HG02943 (cell line): Measurements from ENCODE around the gene LRRC2.
"Not testable (repeated sequence)": the region's sequence is repeated elsewhere in the genome, so short reads cannot be mapped to it uniquely, and the experiment has no call there.

Source experiments
- ATAC-seq: cut with Tn5 transposase; IDR thresholded peaks from one replicate; pipeline ENCODE4 v1.9.1; 2021; ENCODE audit warnings: mild to moderate bottlenecking, low read depth, moderate library complexity; ENCODE audit not compliant: unreplicated experiment

LRRC2 gene

DNA sequence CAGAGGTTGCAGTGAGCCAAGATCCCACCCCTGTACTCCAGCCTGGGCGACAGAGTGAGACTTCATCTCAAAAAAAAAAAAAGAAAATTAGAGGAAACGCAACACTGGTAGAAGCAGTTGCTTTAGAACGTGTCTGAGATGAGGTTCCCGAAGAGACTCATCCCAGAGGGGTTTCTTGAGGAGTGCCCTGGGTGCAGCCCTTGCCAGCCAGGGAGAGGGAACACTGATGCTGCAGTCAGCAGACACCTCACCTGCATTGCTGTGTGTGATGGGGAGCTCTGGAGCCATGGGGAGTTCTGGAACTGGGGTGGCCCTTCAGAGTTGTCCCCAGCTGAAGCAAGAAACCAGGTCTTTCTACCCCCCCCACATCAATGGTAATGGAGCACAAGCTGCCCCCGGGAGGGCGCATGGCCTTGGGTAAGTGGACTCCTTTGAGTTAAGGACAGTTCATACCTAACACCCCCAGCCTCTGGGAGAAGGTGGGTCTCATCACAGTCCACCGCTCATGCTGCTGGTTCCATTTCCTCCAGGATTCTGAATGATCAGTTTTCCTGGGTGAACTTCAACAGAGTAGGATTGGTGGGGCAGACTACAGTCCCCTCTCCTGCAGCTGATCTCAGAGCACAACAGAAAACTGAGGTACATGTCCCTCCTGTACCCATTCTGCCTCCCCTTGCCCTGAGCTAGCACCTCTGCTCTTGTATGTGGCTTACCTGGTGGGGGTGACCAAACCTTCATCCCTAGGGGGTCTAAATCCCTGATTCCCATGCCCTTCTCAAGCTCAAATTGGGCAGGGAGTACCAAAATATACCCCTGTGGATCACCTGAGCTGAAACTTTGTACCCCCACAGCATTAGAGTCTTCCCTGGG lies 18.7 kb upstream of the LRRC2 start:
- ATAC-seq = no peak

DNA sequence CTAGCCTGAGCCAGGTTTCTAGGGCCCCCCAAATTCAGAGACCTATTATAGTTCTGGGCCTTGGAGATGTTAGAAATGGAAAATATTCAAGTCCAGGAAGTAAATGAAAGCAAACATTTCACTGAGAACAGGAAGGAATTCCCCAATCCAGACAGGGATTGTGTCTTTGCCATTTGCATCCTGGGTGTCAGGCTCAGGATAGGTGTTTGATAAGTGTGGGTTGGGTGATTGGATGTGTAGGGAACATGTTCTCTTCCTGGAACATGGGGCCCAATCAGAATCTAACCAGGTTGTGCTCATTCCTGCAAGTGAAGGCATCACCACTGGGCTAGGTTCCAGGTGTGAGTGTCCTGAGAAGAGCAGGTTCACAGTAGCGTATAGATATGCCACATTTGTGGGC lies 14.6 kb upstream of the LRRC2 start:
- no peak for ATAC-seq

DNA sequence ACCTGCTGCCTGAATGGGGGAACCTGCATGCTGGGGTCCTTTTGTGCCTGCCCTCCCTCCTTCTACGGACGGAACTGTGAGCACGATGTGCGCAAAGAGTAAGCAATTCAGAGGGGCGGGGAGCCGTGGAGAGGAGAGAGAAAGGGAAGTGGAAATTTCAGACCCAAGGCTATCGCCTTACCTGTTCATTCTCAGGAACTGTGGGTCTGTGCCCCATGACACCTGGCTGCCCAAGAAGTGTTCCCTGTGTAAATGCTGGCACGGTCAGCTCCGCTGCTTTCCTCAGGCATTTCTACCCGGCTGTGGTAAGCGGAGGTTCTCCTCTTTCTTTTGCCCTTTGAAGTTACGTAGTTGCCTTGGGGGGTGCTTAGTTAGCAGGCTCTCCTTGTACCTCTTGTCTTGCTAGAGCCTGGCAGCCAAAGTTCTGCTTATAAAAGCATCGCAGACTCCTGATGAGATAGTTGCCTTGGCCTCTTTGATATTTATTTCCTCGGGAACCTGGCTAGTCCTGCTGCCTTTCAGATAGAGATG lies 13.7 kb upstream of the LRRC2 start:
- no peak for ATAC-seq

DNA sequence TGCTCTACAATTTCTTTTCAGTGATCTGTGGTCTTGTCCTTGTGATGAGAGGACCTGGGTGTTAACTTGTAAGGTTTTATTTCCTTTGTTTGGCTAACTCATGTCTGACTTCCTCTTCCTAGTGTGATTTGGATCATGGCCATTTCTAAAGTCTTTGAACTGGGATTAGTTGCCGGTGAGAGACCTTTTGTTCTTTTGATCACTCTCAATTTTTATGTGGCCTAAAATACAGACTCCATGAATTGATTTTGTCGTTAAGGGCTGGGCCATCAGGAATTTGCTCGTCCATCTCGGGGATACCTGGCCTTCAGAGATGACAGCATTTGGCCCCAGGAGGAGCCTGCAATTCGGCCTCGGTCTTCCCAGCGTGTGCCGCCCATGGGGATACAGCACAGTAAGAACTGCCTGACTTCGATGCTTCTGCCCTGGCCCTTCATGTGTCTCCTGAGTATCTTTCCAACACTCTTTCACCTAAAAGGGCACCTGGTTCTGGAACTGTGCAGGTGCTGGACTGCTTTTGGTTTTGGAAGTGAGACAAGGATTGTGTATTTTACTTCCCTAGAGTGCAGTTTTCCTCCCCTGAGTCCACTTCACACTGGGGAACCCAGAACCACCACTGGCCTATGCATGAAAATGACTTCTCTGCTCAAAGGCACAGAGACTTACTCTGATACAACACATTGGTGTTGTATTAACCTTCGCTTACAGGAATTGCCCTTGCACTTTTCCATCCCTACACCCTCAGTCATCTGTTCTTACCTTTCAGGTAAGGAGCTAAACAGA lies 13.1 kb upstream of the LRRC2 start:
- ATAC-seq = no peak

DNA sequence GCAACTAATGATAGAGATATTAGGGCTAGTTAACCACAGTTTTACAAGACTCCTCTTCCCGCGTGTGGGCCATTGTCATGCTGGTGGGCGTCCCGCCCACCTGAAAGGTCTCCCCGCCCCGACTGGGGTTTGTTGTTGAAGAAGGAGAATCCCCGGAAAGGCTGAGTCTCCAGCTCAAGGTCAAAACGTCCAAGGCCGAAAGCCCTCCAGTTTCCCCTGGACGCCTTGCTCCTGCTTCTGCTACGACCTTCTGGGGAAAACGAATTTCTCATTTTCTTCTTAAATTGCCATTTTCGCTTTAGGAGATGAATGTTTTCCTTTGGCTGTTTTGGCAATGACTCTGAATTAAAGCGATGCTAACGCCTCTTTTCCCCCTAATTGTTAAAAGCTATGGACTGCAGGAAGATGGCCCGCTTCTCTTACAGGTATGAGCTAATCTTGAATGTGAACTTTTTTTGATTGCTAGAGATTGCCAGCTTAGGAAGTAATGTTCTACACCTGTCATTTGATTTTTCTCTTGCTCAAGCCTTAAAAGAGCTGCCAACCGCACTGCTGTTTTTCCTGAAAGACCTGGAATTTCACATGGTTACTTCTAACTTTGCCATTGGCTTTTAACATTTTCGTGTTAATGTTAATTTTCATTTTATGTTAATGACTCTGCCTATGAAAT lies 11.6 kb upstream of the LRRC2 start:
- not testable (repeated sequence) for ATAC-seq

DNA sequence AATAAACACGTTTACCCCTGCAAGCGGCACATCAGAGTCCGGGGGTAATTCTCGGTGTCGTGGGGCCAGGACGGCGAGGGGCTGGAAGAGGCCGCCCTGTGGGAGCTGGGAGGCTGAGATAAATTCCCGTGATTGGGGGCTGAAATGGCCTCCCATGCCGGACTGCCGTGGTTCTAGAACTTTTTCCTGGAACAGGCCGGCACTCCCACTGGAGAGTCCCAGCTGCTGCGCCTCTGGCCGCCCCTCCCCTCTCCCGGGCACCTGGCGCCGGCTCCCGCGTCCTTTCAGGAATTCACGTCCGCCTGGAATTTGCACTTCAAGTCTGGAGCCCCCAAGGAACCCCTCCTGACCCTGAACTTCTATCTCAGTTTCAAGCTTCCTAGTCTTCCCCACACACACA lies 10.8 kb upstream of the LRRC2 start:
- no peak for ATAC-seq

DNA sequence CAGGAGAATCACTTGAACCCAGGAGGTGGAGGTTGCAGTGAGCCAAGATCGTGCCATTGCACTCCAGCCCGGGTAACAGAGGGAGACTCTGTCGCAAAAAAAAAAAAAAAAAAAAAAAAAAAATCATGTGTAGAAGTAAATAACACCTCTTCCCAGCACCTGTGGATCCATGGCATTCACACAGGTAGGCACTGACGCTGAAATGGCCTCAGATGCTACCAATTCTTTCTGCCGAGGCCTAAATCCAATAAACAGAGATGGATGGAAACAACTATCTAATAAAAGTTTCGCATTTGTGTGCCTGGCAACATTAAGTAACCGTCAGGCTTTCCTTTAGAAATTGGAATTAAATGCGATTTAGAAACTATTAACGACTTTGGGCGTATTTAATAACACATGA lies 10.3 kb upstream of the LRRC2 start:
- ATAC-seq = no peak

DNA sequence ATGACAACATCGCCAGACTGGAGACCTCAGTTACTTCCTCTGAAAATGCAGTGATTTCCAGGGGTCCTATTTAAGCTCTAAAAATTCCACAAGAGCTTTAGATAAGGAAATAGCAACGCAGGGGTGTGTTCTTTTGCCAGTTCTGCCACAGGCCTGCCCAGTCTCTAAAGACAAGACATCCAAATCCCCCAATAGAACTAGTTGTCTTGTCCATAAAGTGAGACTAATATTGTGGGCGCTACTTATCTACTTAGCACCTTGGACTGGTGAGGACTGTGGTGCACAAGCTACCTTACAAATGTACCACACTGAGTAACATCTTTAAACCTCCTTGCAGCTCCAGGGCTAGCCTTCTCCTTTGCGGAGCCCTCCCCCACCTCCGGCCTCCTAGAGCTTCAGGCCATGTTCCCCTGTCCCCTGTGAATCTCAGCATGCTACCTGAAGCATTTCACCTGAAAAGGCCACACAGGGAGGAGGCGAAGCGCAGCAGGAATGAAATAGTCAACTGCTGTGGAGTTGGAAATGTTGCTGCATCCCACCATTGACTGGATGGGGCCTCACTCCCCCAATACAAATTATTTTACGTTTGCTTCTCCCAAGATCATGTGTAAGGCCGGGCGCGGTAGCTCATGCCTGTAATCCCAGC lies 9.6 kb upstream of the LRRC2 start:
- no peak for ATAC-seq

DNA sequence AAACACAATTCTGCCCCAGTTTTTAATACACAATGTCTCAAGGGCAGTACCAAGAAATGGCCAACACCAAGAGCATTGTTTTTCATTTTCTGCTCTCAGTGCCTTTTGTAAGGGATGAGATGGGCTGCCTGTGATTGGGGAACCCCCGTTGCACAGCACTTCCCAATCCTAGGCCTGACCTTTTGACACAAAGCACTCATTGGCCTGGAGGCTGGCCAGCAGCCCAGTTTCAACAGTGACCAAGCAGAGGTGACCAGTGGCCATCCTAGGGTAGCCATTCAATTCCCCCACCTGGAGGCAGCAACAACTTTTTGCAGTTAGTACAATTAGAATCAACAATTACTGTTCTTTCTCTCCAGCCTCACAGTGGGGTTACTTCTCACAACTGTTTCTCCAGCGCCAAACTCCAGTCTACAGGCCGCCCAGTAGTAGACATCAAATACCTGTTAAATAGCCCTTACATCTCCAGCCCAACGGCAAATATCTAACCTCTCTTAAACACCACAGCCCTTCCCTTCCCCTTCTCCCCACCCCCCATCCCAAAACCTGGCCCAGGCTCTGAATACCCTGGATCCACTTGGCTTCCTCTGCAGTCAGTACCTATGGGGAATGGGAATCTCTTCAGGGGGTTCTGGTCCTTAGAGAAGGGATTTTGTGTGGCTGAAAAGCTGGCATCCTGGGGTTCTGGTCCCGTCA lies 8.9 kb upstream of the LRRC2 start:
- no peak for ATAC-seq

DNA sequence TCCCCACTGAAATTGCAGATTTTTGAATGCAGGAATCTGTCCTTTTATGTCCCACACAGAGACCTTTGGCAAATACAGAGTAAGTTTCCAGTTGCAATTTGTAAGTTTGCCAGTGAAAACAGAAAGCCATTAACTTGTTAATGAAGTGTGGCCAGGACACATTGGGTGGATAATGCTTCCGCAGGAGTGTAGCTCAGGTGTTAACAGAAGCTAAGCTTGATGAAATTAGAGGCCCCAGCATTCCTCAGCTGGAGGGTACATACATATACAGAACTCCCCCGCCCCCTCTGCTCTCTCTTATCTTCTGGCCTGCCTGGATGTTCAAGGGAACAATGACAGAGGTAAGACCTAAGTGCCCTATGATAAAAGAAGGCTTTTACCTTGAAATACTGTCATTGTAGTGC lies 8.1 kb upstream of the LRRC2 start:
- ATAC-seq = no peak

DNA sequence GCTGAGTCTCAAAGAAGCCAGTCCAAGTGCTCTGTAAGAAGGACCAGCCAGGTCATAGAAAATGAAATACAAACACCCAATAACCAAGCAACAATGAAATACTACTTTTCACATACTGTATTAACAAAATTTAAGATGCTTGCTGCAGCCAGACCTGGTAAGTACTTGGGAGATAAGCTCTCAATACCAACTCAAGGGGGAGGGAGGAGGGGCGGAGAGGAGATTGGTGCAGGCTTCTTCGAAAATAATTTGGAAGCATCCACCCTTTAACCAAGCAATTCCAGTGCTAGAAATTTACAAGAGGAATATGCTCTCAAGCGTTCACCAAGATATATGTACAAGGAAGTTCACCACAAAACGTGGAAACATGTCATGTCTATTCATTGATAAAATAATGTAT lies 7.6 kb upstream of the LRRC2 start:
- ATAC-seq = no peak

DNA sequence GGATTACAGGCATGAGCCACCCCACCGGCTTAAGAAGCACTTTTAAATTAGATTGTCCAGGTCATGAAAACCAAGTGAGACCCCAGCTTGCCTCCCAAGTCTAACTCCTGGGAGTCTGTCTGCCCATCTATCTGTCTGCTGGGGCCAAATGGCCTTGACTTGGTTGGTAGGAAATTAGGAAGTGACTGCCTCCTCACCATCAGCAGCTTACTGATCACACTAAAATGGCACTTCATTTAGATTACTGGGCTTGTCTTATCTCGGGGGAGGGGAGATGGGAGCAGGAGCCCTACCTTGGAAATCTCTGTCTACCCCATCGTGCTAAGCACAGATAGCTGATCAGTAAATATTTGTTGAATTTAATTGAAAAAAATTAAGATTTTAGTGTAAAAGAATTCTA lies 5.6 kb upstream of the LRRC2 start:
- ATAC-seq = no peak

DNA sequence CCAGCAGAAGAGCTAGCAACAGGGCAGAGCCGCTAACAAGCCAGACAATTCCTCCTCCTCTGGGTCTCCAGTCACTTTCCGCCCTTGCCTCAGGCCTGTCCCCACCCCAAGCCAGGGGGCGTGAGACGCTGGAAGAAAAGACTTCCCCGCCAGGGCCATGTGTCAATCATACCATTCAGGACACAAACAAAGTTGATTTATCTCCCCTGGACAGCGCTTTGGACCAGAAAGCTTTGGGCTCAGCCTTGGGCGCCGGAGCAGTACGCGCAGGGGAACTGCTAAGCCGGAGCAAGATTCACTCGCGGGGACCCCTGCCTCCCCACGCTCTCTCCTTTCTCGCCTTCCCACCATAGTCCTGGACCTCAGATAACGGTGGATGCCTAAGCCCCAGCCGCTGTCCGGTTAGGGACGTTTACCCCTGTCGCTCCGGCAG lies 479 bp downstream of the LRRC2 start:
- no peak for ATAC-seq

DNA sequence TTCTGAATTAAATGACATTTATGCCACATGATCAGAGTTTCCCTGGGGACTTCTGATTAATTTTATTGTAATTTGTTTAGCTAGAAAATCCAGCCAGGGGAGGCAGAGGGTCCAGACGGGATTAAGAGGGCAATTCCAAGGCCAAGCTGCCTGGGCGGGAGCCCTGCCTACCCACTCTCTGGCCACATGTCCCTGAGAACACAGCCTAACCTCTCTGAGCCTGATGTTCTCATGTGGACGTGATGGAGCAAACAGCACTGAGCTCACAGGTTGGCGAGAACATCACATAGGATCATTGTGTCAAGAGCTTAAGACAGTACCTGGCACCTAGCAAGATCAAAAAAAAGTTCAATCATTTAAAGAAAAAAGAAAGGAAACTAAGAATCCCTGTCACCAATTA lies 1.0 kb downstream of the LRRC2 start:
- no peak for ATAC-seq

DNA sequence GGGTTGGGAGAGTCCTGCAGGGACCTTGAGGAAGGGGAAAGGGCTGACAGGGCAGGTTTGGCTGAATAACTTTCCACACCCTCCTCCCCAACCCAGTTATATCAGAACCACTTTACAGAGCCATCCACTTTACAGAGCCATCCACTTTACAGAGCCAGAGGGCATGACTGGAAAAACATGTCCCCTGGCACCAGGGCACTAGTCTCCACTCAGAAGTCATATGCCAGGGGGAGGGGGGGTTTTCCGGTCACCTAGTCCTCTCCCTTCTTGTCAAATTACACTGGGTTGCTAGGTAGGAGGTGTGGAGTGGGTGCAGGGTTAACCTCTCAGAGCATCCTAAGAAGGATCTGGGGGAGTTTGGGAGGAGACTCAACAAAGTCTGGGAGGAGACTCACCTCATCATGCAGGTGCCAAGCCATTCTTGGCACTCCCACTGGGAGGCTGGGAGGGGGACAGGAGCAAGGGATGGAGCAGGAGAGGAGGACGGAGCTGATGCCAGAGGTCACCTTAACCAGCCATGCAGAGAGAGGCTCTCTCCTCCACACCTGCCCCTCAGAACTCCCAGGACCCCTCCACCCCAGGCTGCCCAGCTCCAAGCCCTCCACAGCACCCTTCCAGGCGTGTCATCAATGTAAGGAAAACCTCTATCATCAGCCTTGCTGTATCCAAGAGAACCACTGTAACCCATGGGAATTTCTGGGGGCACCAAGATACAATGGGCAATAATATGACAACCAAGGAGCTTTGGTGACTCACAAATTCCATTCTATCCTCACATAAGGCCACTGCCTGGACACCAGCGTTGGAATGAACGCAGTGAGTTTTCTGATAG lies 1.7 kb downstream of the LRRC2 start:
- no peak for ATAC-seq

DNA sequence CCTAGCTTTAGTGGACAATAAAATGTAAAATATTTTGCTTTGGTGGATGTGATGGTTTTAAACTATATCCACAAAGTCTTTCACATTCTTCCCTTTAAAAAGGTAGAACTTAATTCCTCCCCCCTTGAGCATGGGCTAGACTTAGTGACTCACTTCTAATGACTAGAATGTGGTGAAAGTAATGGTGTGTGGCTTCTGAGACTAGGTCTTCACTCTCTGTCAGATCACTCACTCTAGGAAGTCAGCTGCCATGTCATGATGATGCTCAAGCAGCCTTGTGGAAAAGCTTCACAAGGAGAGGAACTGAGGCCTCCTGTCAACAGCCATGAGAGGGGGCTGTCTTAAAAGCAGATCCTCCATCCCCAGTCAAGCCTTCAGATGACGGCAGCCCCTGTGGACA lies 4.2 kb downstream of the LRRC2 start:
- ATAC-seq = no peak

DNA sequence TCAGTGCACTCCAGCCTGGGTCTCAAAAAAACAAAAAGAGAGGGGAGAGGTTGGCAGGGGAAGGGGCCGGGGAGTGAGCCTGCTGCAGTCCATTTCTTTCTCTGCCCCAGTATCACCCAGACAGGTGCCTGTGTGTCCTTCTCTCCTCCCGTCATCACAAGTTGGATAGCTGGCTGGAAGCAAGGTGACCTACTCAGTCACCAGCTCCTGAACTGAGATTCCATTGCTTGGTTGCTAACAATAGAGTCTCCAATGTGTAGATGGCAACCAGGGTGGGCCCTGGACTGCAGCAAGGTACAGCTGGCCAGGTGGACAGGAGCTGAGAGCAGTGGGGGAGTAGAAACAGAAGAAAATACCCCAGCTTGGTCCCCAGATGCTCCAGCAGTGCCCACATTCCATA lies 4.6 kb downstream of the LRRC2 start:
- no peak for ATAC-seq

DNA sequence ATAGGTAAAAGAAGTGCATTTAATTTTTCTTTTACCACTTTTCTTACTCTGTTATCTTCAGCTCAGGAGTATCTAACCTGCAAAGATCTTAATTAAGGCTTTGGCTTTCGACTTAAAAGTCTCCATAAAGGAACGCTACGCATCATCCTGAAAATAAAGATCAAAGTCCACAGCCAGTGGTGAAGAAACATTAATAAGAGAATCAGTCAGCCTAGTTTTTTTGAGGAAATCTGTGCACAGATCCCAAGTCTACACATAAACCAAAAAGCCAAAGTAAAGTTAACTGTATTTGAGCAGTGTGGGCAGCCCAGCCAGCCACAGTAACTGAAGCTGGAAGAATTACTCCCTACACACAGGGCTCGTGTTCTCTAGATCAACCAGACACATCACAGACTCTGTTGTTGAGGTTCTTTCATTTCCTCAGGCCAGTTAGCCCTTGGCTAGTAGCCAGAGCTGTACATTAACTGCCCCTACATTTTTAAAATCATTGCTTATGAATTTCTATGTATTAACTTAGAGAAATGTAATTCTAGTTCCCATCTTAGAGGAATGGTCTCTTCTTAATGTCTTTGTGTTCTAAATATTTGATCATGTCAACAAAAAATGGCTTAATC lies 6.9 kb downstream of the LRRC2 start:
- ATAC-seq = no peak
